ENCODE measurements around the gene RTKN. TPM values are rescaled to one million over a fixed set of nuclear protein-coding genes. Genes with fewer than 3 reads are reported as not detected.
"Not testable (repeated sequence)": the region's sequence is repeated elsewhere in the genome, so short reads cannot be mapped to it uniquely, and the experiment has no call there.

RTKN gene
- total RNA-seq, 1 experiment from 2014 or later = 23.1 TPM

DNA sequence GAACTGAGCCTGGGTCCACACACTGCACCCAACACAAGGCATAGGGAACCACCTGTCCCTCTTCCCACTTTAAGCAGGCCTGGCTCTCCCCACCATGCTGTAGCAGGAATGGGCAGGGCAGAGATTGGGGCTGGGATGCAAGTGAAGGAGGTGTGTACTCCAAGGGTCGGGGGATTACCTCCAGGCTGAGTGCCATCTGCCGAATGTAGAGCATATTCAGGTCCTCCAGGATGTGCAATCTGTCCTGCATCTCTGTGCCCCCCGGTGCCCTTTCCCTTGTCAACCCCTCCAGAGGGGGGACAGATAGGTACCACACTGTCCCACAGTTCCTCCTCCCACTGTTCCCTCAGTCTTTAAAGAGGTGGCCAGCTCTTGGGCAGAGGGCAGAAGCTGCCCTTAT lies 2.4 kb downstream of the RTKN start:
- no peak for DNase-seq (ENCODE audit: low spot score)

GRCh38 chr2:74438248-74438647 lies 3.5 kb downstream of the RTKN start:
- DNase-seq (ENCODE audit: low spot score) = no peak

DNA sequence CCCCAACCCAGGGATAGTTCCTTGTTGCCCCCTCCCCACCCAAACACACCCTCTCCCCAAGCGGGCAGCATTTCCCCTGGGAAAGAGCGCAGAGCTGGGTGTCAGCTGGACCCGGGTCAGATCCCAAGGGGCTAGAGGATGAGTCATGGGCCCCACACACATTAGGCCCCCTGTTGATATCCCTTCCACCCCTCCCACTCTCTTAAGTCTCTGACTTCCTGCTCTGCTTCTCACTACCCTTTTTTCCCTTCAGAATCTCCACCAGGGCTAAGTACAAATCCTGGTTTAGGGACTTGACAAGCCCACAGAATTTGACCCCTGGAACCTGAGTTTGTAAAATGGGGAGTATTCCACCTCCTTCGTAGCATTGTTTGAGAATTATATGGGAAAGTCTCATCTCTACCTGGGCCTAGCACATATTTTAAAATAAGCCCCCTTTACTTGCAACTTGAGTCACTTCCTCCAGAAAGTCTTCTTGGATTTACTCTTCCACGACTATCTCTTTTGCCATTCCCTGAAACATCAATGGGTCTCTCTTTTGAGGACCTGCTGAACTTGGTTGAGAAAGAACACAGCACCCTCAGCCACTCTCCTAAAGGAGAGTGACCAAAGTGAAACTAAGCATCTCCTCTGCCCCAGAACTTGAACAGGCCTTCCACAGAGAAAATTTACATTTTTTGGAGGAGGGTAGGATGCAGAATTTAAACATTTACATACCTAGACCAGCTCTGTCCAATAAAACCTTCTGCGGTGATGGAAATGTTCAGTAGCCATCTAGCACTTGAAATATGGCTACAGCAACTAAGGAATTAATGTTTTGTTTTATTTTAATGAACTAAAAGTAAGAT lies 4.7 kb downstream of the RTKN start:
- DNase-seq (ENCODE audit: low spot score) = no peak

DNA sequence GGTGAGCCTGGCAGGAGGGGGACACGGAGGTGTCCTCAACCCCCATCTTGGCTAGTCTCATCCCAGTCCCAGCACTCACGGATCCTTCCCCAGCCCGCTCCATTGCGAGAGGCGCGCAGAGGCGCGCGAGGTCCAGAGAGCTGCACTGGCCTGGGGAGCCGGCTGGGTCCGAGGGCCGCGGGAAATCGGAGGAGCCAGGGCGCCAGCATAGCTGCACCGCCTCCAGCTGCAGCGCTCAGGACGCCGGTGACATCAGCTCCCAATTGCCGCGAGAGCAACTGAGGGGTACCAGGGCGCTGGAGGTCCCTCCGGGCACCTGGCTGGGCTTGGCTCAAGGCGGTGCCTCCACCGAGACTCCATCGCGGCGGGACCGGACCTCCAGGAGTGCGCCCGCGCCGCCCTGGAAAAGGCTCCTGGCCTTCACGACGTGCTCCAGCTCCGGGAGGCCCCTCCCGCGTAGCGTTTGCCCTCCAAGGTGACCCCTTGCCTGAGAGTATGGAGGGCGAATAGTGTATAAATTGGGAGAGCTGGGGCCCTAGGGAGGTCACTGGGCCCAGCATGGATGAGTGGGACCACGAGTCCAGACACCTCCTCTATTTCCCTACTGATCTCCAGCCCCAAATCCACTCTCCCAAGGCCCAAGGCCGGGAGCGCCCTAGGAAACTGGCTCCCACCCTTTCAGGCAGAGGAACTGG lies 5.5 kb downstream of the RTKN start:
- DNase-seq (ENCODE audit: low spot score) = no peak

- no peak for DNase-seq (ENCODE audit: low spot score)
These were observed 11.2 kb downstream of the RTKN start for GRCh38 chr2:74430502-74430901.

GRCh38 chr2:74429487-74430451 lies 12.0 kb downstream of the RTKN start:
- DNase-seq (ENCODE audit: low spot score) = no peak

- no peak for DNase-seq (ENCODE audit: low spot score)
These were observed 13.1 kb downstream of the RTKN start for GRCh38 chr2:74428675-74429074.

DNA sequence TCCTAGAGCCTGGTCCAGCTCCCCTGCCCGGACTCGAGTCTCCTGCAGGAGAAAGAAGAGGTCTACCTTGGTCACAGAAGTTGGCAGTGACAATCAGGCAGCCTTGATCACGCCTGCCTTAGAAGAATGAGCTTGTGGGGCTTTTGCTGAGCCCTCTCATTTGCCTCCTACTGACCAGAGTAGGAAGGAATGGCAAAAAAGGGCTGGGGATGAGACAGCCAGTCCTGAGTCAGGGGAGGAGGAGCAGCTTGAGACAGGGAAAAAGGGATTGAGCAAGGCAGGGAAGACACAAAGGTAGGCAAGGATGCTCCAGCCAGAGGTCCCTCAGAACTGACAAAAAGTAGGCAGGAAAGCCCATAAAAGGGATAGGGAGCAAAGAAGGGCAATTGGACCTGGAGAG lies 14.2 kb downstream of the RTKN start:
- no peak for DNase-seq (ENCODE audit: low spot score)

GRCh38 chr2:74426181-74426758 lies 15.5 kb downstream of the RTKN start:
- DNase-seq (ENCODE audit: low spot score) = no peak

DNA sequence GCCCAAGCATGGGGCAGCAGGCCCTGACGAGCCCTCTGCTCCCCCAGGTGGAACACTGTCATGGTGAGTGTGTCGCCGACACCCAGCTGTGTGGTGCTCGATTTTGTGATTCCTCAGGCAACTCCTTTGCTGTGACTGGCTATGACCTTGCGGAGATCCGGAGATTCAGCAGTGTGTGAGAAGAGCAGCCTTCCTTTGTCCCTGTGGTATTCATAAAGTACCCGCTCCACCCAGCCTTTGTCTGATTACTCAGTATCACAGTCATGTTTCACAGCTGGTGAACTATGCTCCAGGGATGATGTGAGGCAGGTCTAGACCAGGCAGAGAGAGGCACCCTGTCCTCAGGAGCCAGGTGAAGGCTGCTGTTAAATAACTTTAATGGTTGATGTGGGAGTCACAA lies 16.2 kb downstream of the RTKN start:
- peak; percentile 65 for DNase-seq (ENCODE audit: low spot score)

DNA sequence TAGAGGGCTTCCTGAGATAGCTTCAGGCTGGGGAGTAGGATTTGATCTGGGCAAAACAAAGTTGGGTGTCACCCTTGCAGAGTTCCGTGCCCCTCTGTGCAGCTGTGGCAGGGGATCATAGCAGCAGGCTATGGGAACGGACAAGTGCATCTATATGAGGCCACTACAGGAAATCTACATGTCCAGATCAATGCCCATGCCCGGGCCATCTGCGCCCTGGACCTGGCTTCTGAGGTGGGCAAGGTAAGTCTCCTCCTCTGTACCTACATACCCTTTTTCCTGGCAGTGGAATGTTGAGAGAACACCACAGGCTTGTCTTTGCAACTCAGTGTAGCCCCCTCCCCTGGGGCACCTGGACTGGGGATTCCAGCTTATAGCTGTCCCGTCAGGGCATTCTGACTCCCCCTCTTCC lies 16.7 kb downstream of the RTKN start:
- no peak for DNase-seq (ENCODE audit: low spot score)

DNA sequence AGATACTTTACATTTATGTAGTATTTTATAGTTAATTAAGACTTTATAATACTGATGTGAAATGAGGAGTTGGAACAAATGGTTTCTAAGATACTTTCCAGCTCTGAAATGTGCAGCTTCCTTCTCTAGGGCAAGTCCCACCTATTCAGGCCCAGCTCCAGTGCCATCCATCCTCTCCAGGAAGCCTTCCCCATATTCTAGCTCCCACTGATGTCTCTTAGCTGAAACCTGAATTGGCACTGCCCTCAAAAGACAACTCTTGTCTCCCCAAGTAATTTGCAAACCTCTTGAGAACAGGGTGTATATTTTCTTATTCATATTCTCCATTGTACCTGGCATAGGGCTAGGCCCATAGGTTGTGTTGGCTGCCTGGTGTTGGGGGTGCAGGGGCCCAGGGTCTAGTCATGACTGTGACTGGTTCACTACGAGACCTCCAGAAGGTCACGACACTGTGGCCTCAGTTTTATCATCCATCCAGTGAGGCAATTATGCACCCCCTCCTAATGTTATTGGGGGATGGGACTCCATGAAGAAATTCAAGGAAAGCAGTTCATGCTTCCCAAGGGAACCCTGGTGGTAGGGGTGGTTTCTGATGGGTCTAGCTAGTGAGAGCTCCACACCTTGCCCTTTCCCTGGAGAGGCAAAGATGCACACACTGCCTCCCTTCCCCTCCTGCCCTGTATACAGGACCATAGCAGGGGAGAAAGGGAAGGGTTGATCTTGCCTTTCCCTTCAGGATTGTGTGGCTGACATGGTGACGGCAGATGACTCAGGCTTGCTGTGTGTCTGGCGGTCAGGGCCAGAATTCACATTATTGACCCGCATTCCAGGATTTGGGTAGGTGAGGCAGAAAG lies 17.4 kb downstream of the RTKN start:
- no peak for DNase-seq (ENCODE audit: low spot score)

DNA sequence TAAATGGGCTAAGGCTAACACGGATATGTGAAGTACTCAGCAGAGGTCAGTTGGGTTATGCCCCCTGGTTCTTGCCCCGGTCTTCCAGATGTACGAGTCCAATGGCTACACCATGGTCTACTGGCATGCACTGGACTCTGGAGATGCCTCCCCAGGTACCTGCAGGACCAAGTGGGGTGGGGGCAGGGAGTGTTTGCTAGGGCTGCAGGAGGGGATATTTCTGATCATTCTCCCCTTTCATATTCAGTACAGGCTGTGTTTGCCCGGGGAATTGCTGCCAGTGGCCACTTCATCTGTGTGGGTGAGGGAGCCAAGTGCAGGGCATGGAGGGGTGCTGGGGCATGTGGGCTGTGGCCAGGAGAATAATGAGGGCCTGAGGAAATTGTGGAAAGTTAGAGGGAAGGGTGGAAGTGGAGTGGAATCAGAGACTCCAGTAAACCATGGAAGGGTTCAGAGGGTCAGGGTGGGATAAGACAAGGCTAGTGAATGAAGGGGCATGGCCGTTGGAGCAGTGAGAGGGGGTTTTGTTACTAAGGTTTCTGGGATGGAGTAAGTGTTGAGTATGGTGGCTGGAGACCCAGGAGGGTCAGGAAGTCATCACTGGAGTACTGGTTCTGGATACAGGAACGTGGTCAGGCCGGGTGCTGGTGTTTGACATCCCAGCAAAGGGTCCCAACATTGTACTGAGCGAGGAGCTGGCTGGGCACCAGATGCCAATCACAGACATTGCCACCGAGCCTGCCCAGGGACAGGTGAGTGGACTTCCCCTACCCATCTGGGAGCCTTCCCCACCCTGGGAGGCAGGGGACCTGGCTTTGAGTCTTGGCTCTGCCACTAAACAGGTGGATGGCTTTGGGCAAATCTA lies 18.3 kb downstream of the RTKN start:
- no peak for DNase-seq (ENCODE audit: low spot score)

DNA sequence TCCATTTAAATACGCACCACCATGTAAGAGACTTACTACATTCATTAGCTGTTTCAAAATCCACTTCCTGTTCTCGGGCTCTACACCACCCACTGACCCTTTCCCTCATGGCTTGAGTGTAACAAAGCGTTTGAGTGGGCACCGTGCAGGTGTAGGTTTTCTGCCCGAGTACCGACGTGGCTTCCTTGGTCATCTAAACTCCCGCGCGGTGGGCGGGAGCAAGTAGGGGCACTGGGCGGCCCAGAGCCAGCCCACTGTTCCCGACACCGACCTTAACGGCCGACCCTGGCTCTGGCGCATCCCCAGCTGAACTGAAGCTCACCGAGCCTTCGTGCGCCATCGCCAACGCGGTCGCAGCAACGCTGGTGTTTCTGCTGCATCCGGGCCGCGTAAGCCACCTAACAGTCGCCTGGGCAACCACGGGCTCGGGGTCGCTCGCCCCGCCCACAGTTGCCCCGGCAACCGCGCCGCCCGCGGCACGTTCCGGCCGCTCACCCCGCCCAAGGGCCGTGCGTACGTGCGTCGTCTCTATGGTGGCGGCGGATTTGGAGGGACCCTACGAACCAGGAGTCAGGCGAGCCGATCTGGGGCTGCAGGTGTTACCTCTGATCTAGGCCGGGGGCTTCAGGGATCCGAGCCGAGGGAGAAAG lies 20.4 kb downstream of the RTKN start, which contains the start of the genes C2orf81 and WDR54:
Gene C2orf81, minus strand, starts transcription at position 399 of the 650 bp plus-strand sequence. Its CDS starts 59 bp downstream, at position 340.
Gene WDR54, plus strand, starts transcription at position 510 of the 650 bp plus-strand sequence. CDS start 424 bp downstream, outside the sequence.
- peak; percentile 85 for DNase-seq (ENCODE audit: low spot score)

DNA sequence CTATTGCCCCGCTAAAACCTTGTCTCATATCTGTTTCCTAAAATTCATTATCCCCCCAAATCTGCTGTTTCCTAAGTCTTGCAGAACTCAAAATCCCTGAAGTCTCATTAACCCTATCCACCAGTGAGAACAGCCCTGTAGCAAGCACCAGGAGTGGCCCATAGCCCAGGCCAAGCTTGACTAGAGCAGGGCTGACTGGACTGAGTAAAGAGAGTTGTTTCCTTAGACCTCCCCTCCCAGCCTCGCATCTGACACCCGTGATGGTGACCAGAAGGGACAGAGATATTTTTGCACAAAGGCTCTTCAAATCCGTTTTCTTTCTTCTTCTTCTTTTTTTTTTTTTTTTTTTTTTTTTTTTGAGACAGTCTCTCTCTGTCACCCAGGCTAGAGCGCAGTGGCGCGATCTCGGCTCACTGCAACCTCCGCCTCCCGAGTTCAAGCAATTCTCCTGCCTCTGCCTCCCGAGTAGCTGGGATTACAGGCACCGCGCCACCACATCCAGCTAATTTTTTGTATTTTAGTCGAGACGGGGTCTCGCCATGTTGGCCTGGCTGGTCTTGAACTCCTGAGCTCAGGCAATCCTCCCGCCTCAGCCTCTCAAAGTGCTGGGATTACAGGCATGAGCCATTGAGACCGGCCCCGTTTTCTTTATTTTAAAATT lies 21.2 kb downstream of the RTKN start:
- not testable (repeated sequence) for DNase-seq (ENCODE audit: low spot score)

DNA sequence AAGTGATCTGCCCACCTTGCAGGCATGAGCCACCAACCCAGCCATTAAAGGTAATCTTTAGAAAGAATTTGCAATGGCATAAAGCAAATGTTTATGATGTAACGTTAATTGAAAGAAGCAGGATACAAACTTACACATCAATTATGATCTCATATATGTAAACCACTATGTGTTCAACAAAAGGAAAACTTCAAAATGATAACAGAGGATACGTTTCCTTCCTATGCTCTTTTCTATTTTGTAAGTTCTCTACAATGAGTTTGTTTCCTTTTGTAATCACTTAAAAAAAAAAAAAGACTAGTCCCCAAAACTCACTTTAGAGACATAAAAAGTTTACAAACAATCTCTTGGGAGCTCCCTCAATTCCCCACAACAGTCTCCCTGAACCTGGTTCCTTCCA lies 21.7 kb downstream of the RTKN start:
- no peak for DNase-seq (ENCODE audit: low spot score)

DNA sequence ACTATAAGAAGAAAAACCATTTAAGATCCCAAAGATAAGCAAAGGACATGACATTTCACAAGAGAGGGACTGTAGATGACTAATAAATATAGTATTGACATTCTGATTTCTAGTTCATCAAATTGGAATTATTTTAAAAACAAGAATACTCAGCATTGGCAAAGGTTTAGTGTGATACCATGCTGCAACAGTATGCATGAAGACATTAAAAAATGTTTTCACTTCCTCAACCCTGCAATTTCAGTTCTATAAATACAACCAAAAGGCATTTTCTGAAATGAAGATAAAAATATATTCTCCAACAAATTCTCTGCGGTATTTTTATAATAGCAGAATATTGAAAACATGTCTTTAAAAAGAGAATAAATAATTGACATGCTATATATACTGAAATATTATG lies 22.4 kb downstream of the RTKN start:
- DNase-seq (ENCODE audit: low spot score) = no peak

DNA sequence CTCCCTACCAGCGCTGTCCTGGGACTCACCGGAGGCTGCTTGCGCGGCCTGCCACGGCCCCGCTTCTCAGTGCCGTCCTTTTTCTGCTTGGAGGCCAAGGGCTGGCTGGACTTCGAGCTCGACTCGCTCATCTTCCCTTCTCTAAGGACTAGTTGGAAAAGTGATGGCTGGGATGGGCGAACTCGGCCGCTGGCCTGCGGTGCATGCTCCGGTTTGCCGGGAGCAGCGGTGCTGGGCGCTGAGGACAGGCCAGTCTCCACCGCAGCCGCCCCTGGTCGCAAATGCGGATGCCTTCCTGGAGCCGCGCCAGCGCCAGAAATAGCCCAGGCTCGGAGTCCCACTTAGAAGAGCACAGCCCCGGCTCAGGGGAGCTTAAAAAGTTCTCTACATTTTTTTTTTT lies 23.4 kb downstream of the RTKN start:
- DNase-seq (ENCODE audit: low spot score) = no peak
